ENCODE data around the gene GABRG3. TPM values are rescaled to one million over a fixed set of nuclear protein-coding genes. Genes with fewer than 3 reads are reported as not detected.

The GABRG3 gene
- total RNA-seq, 1 experiment from 2014 or later = 3.4 TPM

GRCh38 chr15:27422997-27423396, 452.0 kb downstream of the GABRG3 start:
- no peak for DNase-seq (ENCODE audit: low spot score)
- in situ Hi-C loops (cut with HindIII; ENCODE audit: low sequenced_read_pairs) = no loop called here

- in situ Hi-C loops (cut with HindIII; ENCODE audit: low sequenced_read_pairs) = no loop called here
Observed at GRCh38 chr15:27426805-27427204, 455.8 kb downstream of the GABRG3 start.

GRCh38 chr15:27427276-27427675, 456.3 kb downstream of the GABRG3 start:
- in situ Hi-C loops (cut with HindIII; ENCODE audit: low sequenced_read_pairs) = no loop called here
- no peak for DNase-seq (ENCODE audit: low spot score)

More at GRCh38 chr15:27426805-27427204, 455.8 kb downstream of the GABRG3 start:
- DNase-seq (ENCODE audit: low spot score) = no peak

- in situ Hi-C loops (cut with HindIII; ENCODE audit: low sequenced_read_pairs) = no loop called here
- no peak for DNase-seq (ENCODE audit: low spot score)
Observed at GRCh38 chr15:27428151-27428550, 457.2 kb downstream of the GABRG3 start.

GRCh38 chr15:27429577-27429976, 458.6 kb downstream of the GABRG3 start:
- DNase-seq (ENCODE audit: low spot score) = no peak

GRCh38 chr15:27433604-27434003, 462.6 kb downstream of the GABRG3 start:
- no peak for DNase-seq (ENCODE audit: low spot score)
- in situ Hi-C loops (cut with HindIII; ENCODE audit: low sequenced_read_pairs) = no loop called here

More at GRCh38 chr15:27429577-27429976, 458.6 kb downstream of the GABRG3 start:
- in situ Hi-C loops (cut with HindIII; ENCODE audit: low sequenced_read_pairs) = no loop called here

GRCh38 chr15:27438403-27439375, 467.7 kb downstream of the GABRG3 start:
- DNase-seq (ENCODE audit: low spot score) = no peak

GRCh38 chr15:27441120-27441519, 470.1 kb downstream of the GABRG3 start:
- DNase-seq (ENCODE audit: low spot score) = no peak
- in situ Hi-C loops (cut with HindIII; ENCODE audit: low sequenced_read_pairs) = no loop called here

More at GRCh38 chr15:27438403-27439375, 467.7 kb downstream of the GABRG3 start:
- in situ Hi-C loops (cut with HindIII; ENCODE audit: low sequenced_read_pairs) = no loop called here

GRCh38 chr15:27448234-27448633, 477.3 kb downstream of the GABRG3 start:
- DNase-seq (ENCODE audit: low spot score) = no peak
- in situ Hi-C loops (cut with HindIII; ENCODE audit: low sequenced_read_pairs) = no loop called here

GRCh38 chr15:27448986-27449385, 478.0 kb downstream of the GABRG3 start:
- in situ Hi-C loops (cut with HindIII; ENCODE audit: low sequenced_read_pairs) = no loop called here

GRCh38 chr15:27449941-27450340, 479.0 kb downstream of the GABRG3 start:
- no peak for DNase-seq (ENCODE audit: low spot score)

More at GRCh38 chr15:27448986-27449385, 478.0 kb downstream of the GABRG3 start:
- no peak for DNase-seq (ENCODE audit: low spot score)

GRCh38 chr15:27454281-27455075, 483.5 kb downstream of the GABRG3 start:
- DNase-seq (ENCODE audit: low spot score) = no peak
- in situ Hi-C loops (cut with HindIII; ENCODE audit: low sequenced_read_pairs) = no loop called here

More at GRCh38 chr15:27449941-27450340, 479.0 kb downstream of the GABRG3 start:
- in situ Hi-C loops (cut with HindIII; ENCODE audit: low sequenced_read_pairs) = no loop called here

GRCh38 chr15:27456807-27457206, 485.8 kb downstream of the GABRG3 start:
- in situ Hi-C loops (cut with HindIII; ENCODE audit: low sequenced_read_pairs) = no loop called here

GRCh38 chr15:27457766-27458165, 486.8 kb downstream of the GABRG3 start:
- in situ Hi-C loops (cut with HindIII; ENCODE audit: low sequenced_read_pairs) = no loop called here

More at GRCh38 chr15:27456807-27457206, 485.8 kb downstream of the GABRG3 start:
- no peak for DNase-seq (ENCODE audit: low spot score)

GRCh38 chr15:27458345-27459084, 487.5 kb downstream of the GABRG3 start:
- in situ Hi-C loops (cut with HindIII; ENCODE audit: low sequenced_read_pairs) = no loop called here
- no peak for DNase-seq (ENCODE audit: low spot score)

More at GRCh38 chr15:27457766-27458165, 486.8 kb downstream of the GABRG3 start:
- no peak for DNase-seq (ENCODE audit: low spot score)

GRCh38 chr15:27459836-27460235, 488.9 kb downstream of the GABRG3 start:
- no peak for DNase-seq (ENCODE audit: low spot score)
- in situ Hi-C loops (cut with HindIII; ENCODE audit: low sequenced_read_pairs) = no loop called here

- DNase-seq (ENCODE audit: low spot score) = no peak
- in situ Hi-C loops (cut with HindIII; ENCODE audit: low sequenced_read_pairs) = no loop called here
Observed at GRCh38 chr15:27461181-27461580, 490.2 kb downstream of the GABRG3 start.

GRCh38 chr15:27463525-27464088, 492.6 kb downstream of the GABRG3 start:
- no peak for DNase-seq (ENCODE audit: low spot score)
- in situ Hi-C loops (cut with HindIII; ENCODE audit: low sequenced_read_pairs) = no loop called here
